Prostate gland (tissue), 2 donors: Measurements from ENCODE around the gene RASAL2. TPM values are rescaled to one million over a fixed set of nuclear protein-coding genes. Genes with fewer than 3 reads are reported as not detected.

Source experiments
- DNase-seq: peaks from one replicate; pipeline ENCODE4 v3.0.0-alpha.2; 2019; ENCODE audit warnings: low spot score
- H3K27ac ChIP-seq, 2 donors: fragments of 200-600 bp; sonication (generic); 2 replicates each; pipeline ENCODE4 v1.5.1; 2017 to 2019
- H3K27me3 ChIP-seq: fragments of 200-600 bp; sonication (generic); replicated peaks from 2 replicates; pipeline ENCODE4 v1.5.1; 2019; ENCODE audit not compliant: insufficient read depth
- H3K36me3 ChIP-seq, 2 donors: fragments of 200-600 bp; sonication (generic); 1 replicate in 1 of 2; 2 replicates in 1 of 2; pipeline versions ENCODE4 v1.5.1 to v1.8.1; 2017 to 2019
- H3K4me1 ChIP-seq: fragments of 200-600 bp; sonication (generic); replicated peaks from 2 replicates; pipeline ENCODE4 v1.5.1; 2019
- H3K4me3 ChIP-seq, 2 donors: fragments of 200-600 bp; sonication (generic); 2 replicates each; pipeline ENCODE4 v1.5.1; 2017 to 2019
- H3K9me3 ChIP-seq: fragments of 200-600 bp; sonication (generic); 2 replicates; pipeline ENCODE4 v1.5.1; 2017
- POLR2A ChIP-seq: fragments of 450-650 bp; IDR thresholded peaks from one replicate; pipeline ENCODE4 v1.6.1; 2016; ENCODE audit warnings: antibody characterized with exemption, mild to moderate bottlenecking
- POLR2AphosphoS5 ChIP-seq: sonication (generic); formaldehyde crosslinking; IDR thresholded peaks from one replicate; pipeline ENCODE4 v1.6.1; 2017; ENCODE audit warnings: antibody characterized with exemption
- WGBS: methylation state at CpG from one replicate; pipeline ENCODE4 v1.1.5; 2018; 5-methylcytosine and 5-hydroxymethylcytosine counted together
- intact Hi-C: fragments of 100-400 bp; cut with DNase I; formaldehyde crosslinking; loops from one replicate; pipeline ENCODE4 v1.14.2; 2022
- total RNA-seq, 2 donors: library from RNA; depleted of rRNA; stranded (reverse); fragments of >200 nt; gene quantifications; one replicate each; pipeline ENCODE4 v1.1.0, GENCODE V29; 2016
- TF ChIP-seq, protein P1 (sequence below), 4 experiments: fragments of 200-600 bp in 2 of 4; fragments of 450-650 bp in 2 of 4; sonication (generic) in 2 of 4; IDR thresholded peaks; 1 replicate in 3 of 4; 2 replicates in 1 of 4; pipeline ENCODE4 v1.5.1; 2016 to 2019; ENCODE audit warnings: antibody characterized with exemption in 4 of 4, mild to moderate bottlenecking in 2 of 4, moderate library complexity in 2 of 4

Gene RASAL2
- total RNA-seq, 2 donors from 2014 or later = 9.2 to 36.9 TPM

DNA sequence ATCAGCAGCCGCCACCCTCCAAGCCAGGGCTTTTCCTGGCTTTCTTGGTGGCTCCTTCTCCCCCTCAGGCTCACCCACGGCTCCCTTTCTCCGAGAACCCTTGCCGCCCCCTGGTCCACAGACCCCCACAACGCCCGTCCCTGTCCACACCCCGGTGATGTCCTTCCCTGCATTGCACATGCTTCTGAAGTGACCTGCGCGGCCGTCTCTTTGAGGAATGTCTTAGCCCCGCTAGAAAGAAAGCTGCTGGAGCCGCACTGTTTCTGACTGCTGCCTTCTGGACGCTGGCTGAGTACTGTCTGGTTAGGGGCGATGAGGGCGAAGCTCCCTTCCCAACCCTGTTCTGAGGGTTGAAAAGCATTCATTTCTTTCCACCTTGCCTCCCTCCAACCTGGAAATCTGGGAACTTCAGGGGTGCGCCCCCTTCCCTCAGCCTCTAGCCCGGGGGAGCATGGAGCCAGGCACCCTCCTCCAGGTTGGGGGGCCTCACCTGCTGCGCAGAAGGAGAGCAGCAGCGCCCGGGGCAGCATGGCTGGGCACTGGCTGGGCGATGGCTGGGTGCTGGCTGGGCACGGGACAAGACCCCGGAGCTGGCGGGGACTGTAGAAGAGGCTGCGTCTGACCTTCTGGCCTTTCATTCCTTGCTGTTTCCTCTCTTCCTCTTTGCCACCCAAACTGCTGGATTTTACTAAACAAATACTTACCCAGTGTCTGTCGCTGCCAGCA lies 402.7 kb downstream of the RASAL2 start, which contains the start of gene CLEC20A:
CLEC20A (minus strand) TSS at position 555 of the 726 bp plus-strand sequence; CDS start at position 530, 25 bp downstream.
- Histone ChIP-seq H3K9me3 (no peaks in the 10 kb centered on the region), H3K4me3 (no peak within 1 kb of the TSS), H3K4me1 (no peaks in the 10 kb centered on the region), H3K36me3 (no peaks in the 10 kb centered on the region), H3K27me3 (no peaks in the 10 kb centered on the region), H3K27ac (no peak within 1 kb of the TSS)
- 95% methylated on average over 26 of the region's 26 CpGs for WGBS
- TF ChIP-seq POLR2A (no peak), POLR2AphosphoS5 (no peak)
- TF ChIP-seq, protein P1, sequence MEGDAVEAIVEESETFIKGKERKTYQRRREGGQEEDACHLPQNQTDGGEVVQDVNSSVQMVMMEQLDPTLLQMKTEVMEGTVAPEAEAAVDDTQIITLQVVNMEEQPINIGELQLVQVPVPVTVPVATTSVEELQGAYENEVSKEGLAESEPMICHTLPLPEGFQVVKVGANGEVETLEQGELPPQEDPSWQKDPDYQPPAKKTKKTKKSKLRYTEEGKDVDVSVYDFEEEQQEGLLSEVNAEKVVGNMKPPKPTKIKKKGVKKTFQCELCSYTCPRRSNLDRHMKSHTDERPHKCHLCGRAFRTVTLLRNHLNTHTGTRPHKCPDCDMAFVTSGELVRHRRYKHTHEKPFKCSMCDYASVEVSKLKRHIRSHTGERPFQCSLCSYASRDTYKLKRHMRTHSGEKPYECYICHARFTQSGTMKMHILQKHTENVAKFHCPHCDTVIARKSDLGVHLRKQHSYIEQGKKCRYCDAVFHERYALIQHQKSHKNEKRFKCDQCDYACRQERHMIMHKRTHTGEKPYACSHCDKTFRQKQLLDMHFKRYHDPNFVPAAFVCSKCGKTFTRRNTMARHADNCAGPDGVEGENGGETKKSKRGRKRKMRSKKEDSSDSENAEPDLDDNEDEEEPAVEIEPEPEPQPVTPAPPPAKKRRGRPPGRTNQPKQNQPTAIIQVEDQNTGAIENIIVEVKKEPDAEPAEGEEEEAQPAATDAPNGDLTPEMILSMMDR (IDR thresholded peaks at IDR 0.05) = no peak
- DNase-seq = no peak
- intact Hi-C loops = no loop called here

DNA sequence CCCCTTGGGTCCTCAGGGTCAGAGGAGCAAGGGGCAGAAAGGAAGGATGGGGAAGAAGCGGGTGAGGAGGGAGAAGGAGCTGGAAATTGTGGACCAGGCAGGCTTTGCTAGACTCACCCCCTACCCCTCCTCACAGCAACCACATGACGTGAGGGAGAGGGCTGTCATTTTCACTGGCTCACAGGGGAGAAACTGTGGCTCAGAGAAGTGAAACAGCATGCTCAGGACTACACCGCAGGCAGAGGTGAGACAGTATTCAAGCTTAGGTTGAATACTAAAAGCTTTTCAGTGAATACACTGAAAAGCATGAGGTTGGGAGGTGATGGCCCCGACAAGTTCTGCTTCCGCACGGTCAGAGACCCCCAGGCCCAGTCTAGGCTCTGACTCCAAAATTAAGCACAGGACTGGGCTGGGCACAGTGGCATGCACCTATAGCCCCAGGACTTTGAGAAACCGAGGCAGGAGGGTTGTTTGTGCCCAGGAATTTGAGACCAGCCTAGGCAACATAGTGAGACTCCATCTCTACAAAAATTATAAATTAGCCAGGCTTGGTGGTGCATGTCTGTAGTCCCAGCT lies 404.1 kb downstream of the RASAL2 start:
- H3K36me3 ChIP-seq = no peaks in the 10 kb centered on the region
- TF ChIP-seq POLR2A (no peak), POLR2AphosphoS5 (no peak)
- TF ChIP-seq, protein P1 (IDR thresholded peaks at IDR 0.05) = no peak
- intact Hi-C loops = no loop called here
- H3K4me3 ChIP-seq = no peak overlapping the region
- H3K27ac ChIP-seq = no peak overlapping the region
- no peak for DNase-seq
- H3K9me3 ChIP-seq = no peaks in the 10 kb centered on the region
- H3K27me3 ChIP-seq = no peaks in the 10 kb centered on the region
- H3K4me1 ChIP-seq = no peaks in the 10 kb centered on the region
- 91% methylated on average over 7 of the region's 7 CpGs for WGBS

DNA sequence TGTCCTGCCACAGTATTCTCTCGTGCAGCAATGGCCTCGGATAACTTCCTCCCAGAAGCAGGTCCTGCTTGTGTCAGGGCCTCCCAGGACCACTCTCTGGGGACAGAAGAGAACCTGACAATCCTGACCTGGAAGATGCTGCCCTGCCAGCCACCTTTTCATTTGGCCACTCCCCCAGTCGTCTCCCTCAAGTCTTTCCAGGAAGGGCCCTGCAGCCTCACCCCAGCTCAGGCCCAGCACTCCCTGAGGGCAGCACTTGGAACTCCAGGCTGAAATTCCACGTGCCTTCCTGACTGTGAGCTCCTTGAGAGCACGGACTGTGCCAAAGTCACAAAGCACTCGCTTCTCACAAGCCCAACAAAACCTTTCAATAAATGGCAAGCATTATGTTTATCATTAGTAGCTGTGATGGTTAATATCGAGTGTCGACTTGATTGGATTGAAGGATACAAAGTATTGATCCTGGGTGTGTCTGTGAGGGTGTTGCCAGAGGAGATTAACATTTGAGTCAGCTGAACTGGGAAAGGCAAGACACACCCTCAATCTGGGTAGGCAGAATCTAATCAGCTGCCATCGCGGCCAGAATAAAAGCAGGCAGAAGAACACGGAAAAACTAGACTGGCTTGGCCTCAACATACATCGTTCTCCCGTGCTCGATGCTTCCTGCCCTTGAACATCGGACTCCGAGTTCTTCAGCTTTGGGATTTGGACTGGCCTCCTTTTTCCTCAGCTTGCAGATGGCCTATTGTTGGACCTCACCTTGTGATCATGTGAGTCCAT lies 405.2 kb downstream of the RASAL2 start:
- H3K4me3 ChIP-seq = no peak overlapping the region
- TF ChIP-seq POLR2AphosphoS5 = no peak
- TF ChIP-seq, protein P1 (IDR thresholded peaks at IDR 0.05) = no peak
- no peak for TF ChIP-seq POLR2A
- H3K27me3 ChIP-seq = no peaks in the 10 kb centered on the region
- H3K27ac ChIP-seq = no peak overlapping the region
- H3K36me3 ChIP-seq = no peaks in the 10 kb centered on the region
- no peaks in the 10 kb centered on the region for H3K4me1 ChIP-seq
- no peak for DNase-seq
- no peaks in the 10 kb centered on the region for H3K9me3 ChIP-seq
- intact Hi-C loops = no loop called here
- 82% methylated on average over 16 of the region's 16 CpGs for WGBS

DNA sequence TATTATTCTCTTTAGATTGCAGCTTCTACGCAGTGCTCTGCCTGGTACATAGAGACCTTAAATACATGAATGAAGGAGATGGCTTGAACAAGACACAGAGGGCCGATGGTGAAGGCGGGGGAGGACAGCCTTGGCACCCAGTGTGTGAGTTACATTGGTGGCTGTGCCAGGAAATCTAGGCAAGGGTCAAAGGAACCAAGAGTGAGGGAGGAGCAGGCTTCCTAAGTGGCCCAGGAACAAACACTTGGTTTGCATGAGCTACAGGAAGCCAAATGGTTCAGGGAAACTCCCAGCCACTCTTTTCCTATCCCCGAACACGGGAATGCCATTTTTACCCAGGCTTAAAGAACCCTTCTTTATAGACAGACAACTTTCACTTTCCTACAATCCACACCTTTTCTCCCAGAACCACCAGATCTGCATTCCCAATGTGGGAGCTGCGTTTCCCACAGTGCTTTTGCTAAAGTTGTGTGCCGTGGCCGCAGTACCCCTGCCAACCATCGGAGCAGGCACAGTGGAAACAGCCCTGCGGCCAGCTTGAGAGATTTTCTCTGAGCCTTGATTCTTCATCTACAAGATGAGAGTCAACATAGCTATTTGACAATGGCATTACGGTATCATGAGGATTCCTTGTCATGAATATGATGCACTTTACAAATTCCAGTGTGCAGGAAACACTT lies 406.3 kb downstream of the RASAL2 start:
- Histone ChIP-seq H3K4me1 (no peaks in the 10 kb centered on the region), H3K27me3 (no peaks in the 10 kb centered on the region), H3K27ac (no peak overlapping the region), H3K9me3 (no peaks in the 10 kb centered on the region), H3K4me3 (no peak overlapping the region), H3K36me3 (no peaks in the 10 kb centered on the region)
- WGBS = 89% methylated on average over 11 of the region's 11 CpGs
- DNase-seq = no peak
- TF ChIP-seq POLR2AphosphoS5 = no peak
- TF ChIP-seq, protein P1 (IDR thresholded peaks at IDR 0.05) = peak in 1 of 4 experiments; percentile 11
- TF ChIP-seq POLR2A = no peak
- intact Hi-C loops = loop anchor here (5.0 kb wide), 1 partner anchor 188 kb away; no protein-coding TSS in a partner anchor
